Peyer's patch (tissue), 4 donors: ENCODE data around the gene ATP2B2. TPM values are rescaled to one million over a fixed set of nuclear protein-coding genes. Genes with fewer than 3 reads are reported as not detected.

Source experiments
- DNase-seq, 3 donors: peaks; one replicate each; pipeline ENCODE4 v3.0.0-alpha.2; 2017 to 2019
- H3K27ac ChIP-seq, 4 donors: fragments of 200-600 bp; sonication (generic); one replicate each; pipeline ENCODE4 v1.5.1; 2016 to 2019
- H3K27me3 ChIP-seq, 2 donors: fragments of 200-600 bp; sonication (generic); one replicate each; pipeline ENCODE4 v1.5.1; 2019
- H3K36me3 ChIP-seq, 3 donors: fragments of 200-600 bp; sonication (generic); one replicate each; pipeline ENCODE4 v1.5.1; 2016 to 2019
- H3K4me1 ChIP-seq, 4 donors: fragments of 200-600 bp; sonication (generic); one replicate each; pipeline ENCODE4 v1.5.1; 2016 to 2019
- H3K4me3 ChIP-seq, 4 donors: fragments of 200-600 bp; sonication (generic); 1 replicate in 3 of 4; 2 replicates in 1 of 4; pipeline ENCODE4 v1.5.1; 2016 to 2019; ENCODE audit warnings: mild to moderate bottlenecking in 1 of 4
- H3K9me3 ChIP-seq, 4 donors: fragments of 200-600 bp; sonication (generic); one replicate each; pipeline ENCODE4 v1.5.1; 2016 to 2019; ENCODE audit warnings: mild to moderate bottlenecking in 1 of 4
- POLR2A ChIP-seq, 2 donors: fragments of 450-650 bp; IDR thresholded peaks; one replicate each; pipeline ENCODE4 v1.5.1; 2017; ENCODE audit warnings: antibody characterized with exemption in 2 of 2, mild to moderate bottlenecking in 2 of 2, moderate library complexity in 2 of 2
- total RNA-seq, 4 donors: library from RNA; depleted of rRNA; stranded (reverse); fragments of >200 nt; gene quantifications; one replicate each; pipeline ENCODE4 v1.1.0, GENCODE V29; 2016
- TF ChIP-seq, protein P1 (sequence below), 6 experiments: fragments of 450-650 bp in 4 of 6; fragments of 200-600 bp in 2 of 6; sonication (generic) in 1 of 6; IDR thresholded peaks; one replicate each; pipeline ENCODE4 v1.5.1; 2017 to 2019; ENCODE audit warnings: antibody characterized with exemption in 6 of 6, mild to moderate bottlenecking in 3 of 6, moderate library complexity in 1 of 6

Gene ATP2B2
- total RNA-seq, 4 donors from 2014 or later = not detected

DNA sequence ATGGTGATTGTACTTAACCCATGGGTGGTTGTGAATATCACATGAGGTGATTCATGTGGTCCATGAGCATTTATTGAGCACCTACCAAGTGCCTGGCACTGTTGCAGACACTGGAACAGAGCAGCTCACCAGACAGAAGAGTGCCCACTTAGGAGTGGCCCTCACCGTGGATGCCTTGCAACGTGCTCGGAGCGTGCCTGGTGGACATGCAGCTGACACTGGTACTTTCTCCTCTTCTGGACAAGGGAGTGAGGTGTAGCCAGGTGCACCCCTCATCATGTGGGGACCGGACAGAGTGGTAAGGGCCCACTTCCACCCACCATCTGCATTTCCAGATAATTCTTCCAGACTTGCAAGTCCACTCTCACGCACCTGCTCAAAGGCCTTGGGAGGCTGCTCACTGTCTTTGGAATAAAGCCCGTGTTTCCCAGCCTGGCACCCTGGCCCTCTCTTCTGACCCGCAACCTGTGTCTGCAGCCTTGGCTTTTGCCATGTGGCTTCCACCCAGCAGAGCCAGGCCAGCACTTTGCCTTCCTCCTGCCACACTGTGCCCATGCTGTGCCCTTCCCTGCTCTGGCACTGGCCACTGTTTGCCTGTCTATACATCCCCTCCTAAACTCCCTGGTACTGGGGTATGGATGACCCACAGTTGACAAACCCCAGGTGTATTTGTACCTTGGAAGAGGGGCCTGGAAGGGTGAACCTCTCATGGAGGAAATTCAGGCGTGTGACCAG lies 93.6 kb downstream of the ATP2B2 start:
- Histone ChIP-seq H3K4me1 (no peaks in the 10 kb centered on the region), H3K36me3 (no peaks in the 10 kb centered on the region), H3K27ac (no peak overlapping the region), H3K27me3 (no peaks in the 10 kb centered on the region), H3K4me3 (no peak overlapping the region), H3K9me3 (no peaks in the 10 kb centered on the region)
- TF ChIP-seq, protein P1, sequence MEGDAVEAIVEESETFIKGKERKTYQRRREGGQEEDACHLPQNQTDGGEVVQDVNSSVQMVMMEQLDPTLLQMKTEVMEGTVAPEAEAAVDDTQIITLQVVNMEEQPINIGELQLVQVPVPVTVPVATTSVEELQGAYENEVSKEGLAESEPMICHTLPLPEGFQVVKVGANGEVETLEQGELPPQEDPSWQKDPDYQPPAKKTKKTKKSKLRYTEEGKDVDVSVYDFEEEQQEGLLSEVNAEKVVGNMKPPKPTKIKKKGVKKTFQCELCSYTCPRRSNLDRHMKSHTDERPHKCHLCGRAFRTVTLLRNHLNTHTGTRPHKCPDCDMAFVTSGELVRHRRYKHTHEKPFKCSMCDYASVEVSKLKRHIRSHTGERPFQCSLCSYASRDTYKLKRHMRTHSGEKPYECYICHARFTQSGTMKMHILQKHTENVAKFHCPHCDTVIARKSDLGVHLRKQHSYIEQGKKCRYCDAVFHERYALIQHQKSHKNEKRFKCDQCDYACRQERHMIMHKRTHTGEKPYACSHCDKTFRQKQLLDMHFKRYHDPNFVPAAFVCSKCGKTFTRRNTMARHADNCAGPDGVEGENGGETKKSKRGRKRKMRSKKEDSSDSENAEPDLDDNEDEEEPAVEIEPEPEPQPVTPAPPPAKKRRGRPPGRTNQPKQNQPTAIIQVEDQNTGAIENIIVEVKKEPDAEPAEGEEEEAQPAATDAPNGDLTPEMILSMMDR (IDR thresholded peaks at IDR 0.05) = no peak
- TF ChIP-seq POLR2A (IDR thresholded peaks at IDR 0.05) = no peak
- no peak for DNase-seq

DNA sequence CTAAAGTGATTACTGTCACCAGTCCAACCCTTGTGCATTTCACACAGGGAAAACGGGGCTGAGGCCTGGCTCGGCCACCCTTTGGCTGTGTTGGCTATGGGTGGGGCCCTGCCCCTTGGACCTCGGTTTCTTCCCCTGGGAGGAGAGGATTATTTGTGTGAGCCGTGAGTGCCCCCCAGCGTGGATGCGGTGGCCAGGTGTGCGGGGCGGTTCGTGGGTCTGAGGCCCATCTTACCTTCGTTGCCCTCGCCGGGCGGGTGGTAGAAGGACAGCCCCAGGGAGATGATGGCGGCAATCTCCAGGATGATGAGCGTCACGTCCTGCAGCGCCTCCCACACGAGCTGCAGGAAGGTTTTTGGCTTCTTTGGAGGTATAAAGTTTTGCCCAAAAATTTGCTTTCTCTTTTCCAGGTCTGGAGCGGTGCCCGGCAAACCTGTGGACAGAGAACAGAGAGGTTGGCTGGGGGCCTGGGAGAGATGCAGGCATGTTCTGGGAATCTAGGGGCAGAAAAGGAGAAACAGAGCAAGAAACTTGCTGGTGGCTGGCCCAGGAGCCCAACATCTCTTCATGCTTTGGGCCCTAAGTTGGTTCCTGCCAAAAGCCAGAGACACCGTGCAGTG lies 94.9 kb downstream of the ATP2B2 start:
- Histone ChIP-seq H3K27me3 (no peaks in the 10 kb centered on the region), H3K27ac (no peak overlapping the region), H3K4me3 (no peak overlapping the region), H3K9me3 (no peaks in the 10 kb centered on the region), H3K4me1 (no peaks in the 10 kb centered on the region), H3K36me3 (no peaks in the 10 kb centered on the region)
- DNase-seq = no peak
- TF ChIP-seq, protein P1 (IDR thresholded peaks at IDR 0.05) = no peak

DNA sequence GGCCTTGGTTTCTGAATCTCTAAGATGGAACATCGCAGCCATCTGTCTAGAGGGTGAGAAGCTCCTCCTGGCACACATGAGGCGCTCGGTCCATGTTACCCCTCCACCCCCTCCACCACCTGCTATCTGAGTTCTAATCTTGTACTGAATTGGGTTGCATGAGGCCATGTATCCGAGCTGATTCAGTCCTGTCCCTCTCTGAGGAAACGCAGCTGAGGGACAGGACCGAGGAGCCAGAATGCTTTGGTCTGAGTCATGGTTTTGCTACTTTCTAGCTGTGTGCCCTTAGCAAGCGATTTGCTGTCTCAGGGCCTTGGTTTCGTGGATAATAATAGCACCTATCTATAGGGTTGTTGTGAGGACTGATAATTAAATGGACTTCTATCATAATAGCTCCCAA lies 96.7 kb downstream of the ATP2B2 start:
- no peaks in the 10 kb centered on the region for H3K36me3 ChIP-seq
- DNase-seq = no peak
- no peak overlapping the region for H3K4me3 ChIP-seq
- H3K27ac ChIP-seq = no peak overlapping the region
- TF ChIP-seq, protein P1 (IDR thresholded peaks at IDR 0.05) = no peak
- TF ChIP-seq POLR2A (IDR thresholded peaks at IDR 0.05) = no peak
- no peaks in the 10 kb centered on the region for H3K9me3 ChIP-seq
- H3K27me3 ChIP-seq = no peaks in the 10 kb centered on the region
- H3K4me1 ChIP-seq = no peaks in the 10 kb centered on the region

DNA sequence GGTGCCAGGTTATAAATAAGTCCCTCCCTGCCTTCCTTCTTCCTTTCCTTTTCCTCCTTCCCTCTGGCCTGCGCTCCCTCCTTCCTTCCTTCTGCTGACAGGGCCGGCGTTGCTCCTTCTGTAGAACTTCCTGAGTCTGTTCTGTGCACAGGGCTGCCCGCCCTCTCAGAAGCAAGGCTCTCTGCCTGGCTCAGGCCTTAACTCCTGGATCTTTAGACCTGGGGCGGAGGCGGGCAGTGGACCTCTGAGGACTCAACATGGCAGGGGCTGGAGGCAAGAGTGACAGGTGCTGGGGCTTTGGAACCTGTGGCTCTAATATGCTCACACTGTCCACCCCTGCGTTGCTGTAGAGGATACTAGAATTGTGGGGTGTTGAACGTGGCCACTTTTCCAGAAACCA lies 98.0 kb downstream of the ATP2B2 start:
- no peak overlapping the region for H3K4me3 ChIP-seq
- H3K27ac ChIP-seq = no peak overlapping the region
- no peaks in the 10 kb centered on the region for H3K27me3 ChIP-seq
- no peaks in the 10 kb centered on the region for H3K36me3 ChIP-seq
- no peak for TF ChIP-seq POLR2A (IDR thresholded peaks at IDR 0.05)
- TF ChIP-seq, protein P1 (IDR thresholded peaks at IDR 0.05) = no peak
- no peaks in the 10 kb centered on the region for H3K4me1 ChIP-seq
- H3K9me3 ChIP-seq = no peaks in the 10 kb centered on the region
- DNase-seq = no peak

DNA sequence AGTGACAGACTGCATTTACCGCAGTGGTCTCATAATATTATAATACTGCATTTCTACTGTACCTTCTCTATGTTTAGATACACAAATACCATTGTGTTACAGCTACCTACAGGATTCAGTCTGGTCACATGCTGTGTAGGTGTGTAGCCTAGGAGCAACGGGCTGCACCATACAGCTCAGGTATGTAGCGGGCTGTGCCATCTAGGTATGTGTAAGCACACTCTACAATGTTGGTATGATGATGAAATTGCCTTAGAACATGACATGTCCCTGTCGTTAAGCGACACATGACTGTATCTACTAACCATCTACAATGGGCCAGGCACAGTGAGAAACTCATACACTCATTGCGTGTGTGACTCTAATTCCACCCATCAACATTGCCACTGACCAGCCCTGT lies 99.0 kb downstream of the ATP2B2 start:
- TF ChIP-seq, protein P1 (IDR thresholded peaks at IDR 0.05) = no peak
- TF ChIP-seq POLR2A (IDR thresholded peaks at IDR 0.05) = no peak
- Histone ChIP-seq H3K9me3 (no peaks in the 10 kb centered on the region), H3K4me3 (no peak overlapping the region), H3K4me1 (no peaks in the 10 kb centered on the region), H3K27me3 (no peaks in the 10 kb centered on the region), H3K36me3 (no peaks in the 10 kb centered on the region), H3K27ac (no peak overlapping the region)
- no peak for DNase-seq
